ENCODE data around the gene CACFD1. TPM values are rescaled to one million over a fixed set of nuclear protein-coding genes. Genes with fewer than 3 reads are reported as not detected.

CACFD1 gene
- total and polyA plus RNA-seq, 2 experiments from 2014 or later = 5.8 to 18.2 TPM

- H3K4me3 ChIP-seq = no peak overlapping the region
- H3K36me3 ChIP-seq (ENCODE audit: insufficient read depth) = no peaks in the 10 kb centered on the region
- no peaks in the 10 kb centered on the region for H3K9me2 ChIP-seq (ENCODE audit: insufficient read depth)
- no peaks in the 10 kb centered on the region for H3K79me2 ChIP-seq (replicated peaks; ENCODE audit: insufficient read depth)
- Mint-ChIP-seq H3K4me1 (peaks cover 18% of the 10 kb centered on the region), H3K27ac (no peak overlapping the region), H3K4me3 (no peak overlapping the region), H3K27me3 (ENCODE audit: insufficient read depth, low read depth, poor library complexity) (peaks cover 8% of the 10 kb centered on the region), H3K9me3 (peaks cover 25% of the 10 kb centered on the region), H3K36me3 (ENCODE audit: low read depth) (peaks cover 3% of the 10 kb centered on the region; the same call in 1 of the 3 replicates)
- H3K4me1 ChIP-seq (ENCODE audit: insufficient read depth) = peaks cover 15% of the 10 kb centered on the region
- no peaks in the 10 kb centered on the region for H3F3A ChIP-seq (replicated peaks; ENCODE audit: low read depth)
- H4K20me1 ChIP-seq (replicated peaks; ENCODE audit: insufficient read depth) = no peaks in the 10 kb centered on the region
- TF ChIP-seq REST (IDR thresholded peaks at IDR 0.05; ENCODE audit: unreplicated experiment) (no peak), ETS1 (IDR thresholded peaks at IDR 0.05) (no peak), ZNF462 (CRISPR knock-in tag; IDR thresholded peaks at IDR 0.05) (no peak), CREB1 (CRISPR knock-in tag; IDR thresholded peaks at IDR 0.05; ENCODE audit: low read depth) (no peak)
- H2AFZ ChIP-seq = 0 out of 2 replicates have a peak overlapping the region, but pooled peaks have one; percentile 38
- H3K27ac ChIP-seq (ENCODE audit: low read depth) = no peak overlapping the region
- no peaks in the 10 kb centered on the region for H3K27me3 ChIP-seq (ENCODE audit: insufficient read depth)
- no peak for DNase-seq (ENCODE audit: low spot score)
- no peak overlapping the region for H3K4me2 ChIP-seq
- ATAC-seq = no peak
Measured at GRCh38 chr9:133505901-133506652, 46.3 kb downstream of the CACFD1 start.

Measured in GM23338 (cell line).